Skin epidermis (tissue), 12 donors: ENCODE results near the gene PRR35.

Experiments used
- H3K27ac ChIP-seq, 21 experiments: fragments of 200-600 bp; sonication (generic) in 11 of 21; one replicate each; pipeline ENCODE4 v1.5.0; 2020; ENCODE audit warnings: mild to moderate bottlenecking in 3 of 21, inconsistent platforms in 2 of 21, moderate library complexity in 2 of 21
- H3K4me3 ChIP-seq, 7 experiments: fragments of 200-600 bp; sonication (generic) in 2 of 7; one replicate each; pipeline ENCODE4 v1.5.0; 2020; ENCODE audit warnings: inconsistent platforms in 2 of 7, mild to moderate bottlenecking in 2 of 7, moderate library complexity in 1 of 7

The PRR35 gene

DNA sequence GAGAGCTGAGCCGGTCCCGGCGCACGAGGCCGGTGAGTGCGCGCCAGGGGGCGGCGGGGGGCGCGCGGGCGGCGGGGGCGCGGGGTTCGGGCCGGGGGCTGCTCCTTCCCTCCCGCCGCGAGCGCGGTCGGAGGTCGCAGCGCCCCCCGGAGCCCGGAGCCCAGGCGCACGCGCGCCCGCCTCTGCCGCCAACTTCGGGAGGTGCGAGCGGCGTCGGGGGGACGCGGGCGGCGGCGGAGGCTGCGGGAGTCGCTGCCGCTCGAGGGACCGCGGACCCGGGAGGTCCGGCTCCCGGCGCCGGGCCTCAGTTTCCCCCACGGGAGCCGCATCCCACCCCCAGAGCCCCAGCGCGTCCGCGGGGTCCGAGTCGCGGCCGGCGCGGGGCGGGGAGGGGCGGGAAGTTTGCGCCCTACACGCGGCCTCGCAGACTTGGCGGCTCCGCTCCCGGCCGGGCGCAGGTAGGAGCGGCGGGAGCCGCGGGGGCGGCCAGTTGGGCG lies at the start of gene PRR35:
PRR35 (plus strand) TSS at position 191 of the 497 bp plus-strand sequence. CDS start 2,901 bp downstream, outside the sequence.
- no peak within 1 kb of the TSS for H3K4me3 ChIP-seq
- no peak within 1 kb of the TSS for H3K27ac ChIP-seq

- no peak overlapping the region for H3K4me3 ChIP-seq
- no peak overlapping the region for H3K27ac ChIP-seq
Observed at GRCh38 chr16:512802-513201, 47.4 kb upstream of the PRR35 start.

- Histone ChIP-seq H3K4me3 (no peak overlapping the region), H3K27ac (no peak overlapping the region)
Observed at GRCh38 chr16:513950-514349, 46.2 kb upstream of the PRR35 start.

- Histone ChIP-seq H3K27ac (no peak overlapping the region), H3K4me3 (no peak overlapping the region)
Observed at GRCh38 chr16:515175-515938, 44.8 kb upstream of the PRR35 start.

DNA sequence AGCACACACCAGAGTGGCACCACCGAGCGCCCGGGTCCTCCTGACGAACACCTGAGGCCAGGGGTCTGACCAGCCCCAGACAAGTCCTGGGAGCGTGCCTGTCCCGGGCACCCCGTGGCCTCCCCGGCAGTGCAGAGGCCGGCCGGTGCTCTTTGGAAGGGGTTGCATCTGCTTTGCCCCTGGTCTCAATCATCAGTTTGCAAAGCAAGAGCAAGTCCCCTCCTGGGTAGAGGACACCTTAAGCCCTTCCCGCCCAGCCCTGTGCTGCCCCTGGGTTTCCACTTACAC lies 44.3 kb upstream of the PRR35 start:
- H3K4me3 ChIP-seq = no peak overlapping the region
- H3K27ac ChIP-seq = no peak overlapping the region

- Histone ChIP-seq H3K4me3 (no peak overlapping the region), H3K27ac (no peak overlapping the region)
Observed at GRCh38 chr16:516301-516700, 43.9 kb upstream of the PRR35 start.

DNA sequence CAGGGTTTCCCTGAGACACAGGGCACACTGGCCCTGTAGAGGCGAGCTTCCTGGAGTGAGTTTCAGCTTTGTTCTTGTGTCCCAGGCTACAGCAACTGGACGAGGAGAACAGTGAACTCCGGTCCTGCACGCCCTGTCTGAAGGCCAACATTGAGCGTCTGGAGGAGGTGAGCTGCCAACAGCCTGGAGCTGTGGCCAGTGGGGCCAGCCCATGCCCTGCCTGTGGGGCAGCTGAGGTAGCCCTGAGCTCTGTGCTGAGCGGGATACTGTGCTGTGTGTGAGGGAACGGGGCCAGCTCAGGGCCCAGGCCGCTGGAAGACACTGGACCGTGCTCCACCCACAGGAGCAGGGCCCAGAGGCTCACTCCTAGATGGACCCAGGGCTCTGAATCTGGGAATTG lies 41.3 kb upstream of the PRR35 start:
- no peak overlapping the region for H3K27ac ChIP-seq
- H3K4me3 ChIP-seq = no peak overlapping the region

GRCh38 chr16:519425-519824 lies 40.8 kb upstream of the PRR35 start:
- H3K4me3 ChIP-seq = no peak overlapping the region

GRCh38 chr16:519841-520687 lies 40.1 kb upstream of the PRR35 start:
- no peak overlapping the region for H3K4me3 ChIP-seq
- no peak overlapping the region for H3K27ac ChIP-seq

More at GRCh38 chr16:519425-519824, 40.8 kb upstream of the PRR35 start:
- no peak overlapping the region for H3K27ac ChIP-seq

- peak overlapping the region in 2 of 21 experiments; percentile 1 to 10 for H3K27ac ChIP-seq
- no peak overlapping the region for H3K4me3 ChIP-seq
Observed at GRCh38 chr16:520847-521246, 39.3 kb upstream of the PRR35 start.

DNA sequence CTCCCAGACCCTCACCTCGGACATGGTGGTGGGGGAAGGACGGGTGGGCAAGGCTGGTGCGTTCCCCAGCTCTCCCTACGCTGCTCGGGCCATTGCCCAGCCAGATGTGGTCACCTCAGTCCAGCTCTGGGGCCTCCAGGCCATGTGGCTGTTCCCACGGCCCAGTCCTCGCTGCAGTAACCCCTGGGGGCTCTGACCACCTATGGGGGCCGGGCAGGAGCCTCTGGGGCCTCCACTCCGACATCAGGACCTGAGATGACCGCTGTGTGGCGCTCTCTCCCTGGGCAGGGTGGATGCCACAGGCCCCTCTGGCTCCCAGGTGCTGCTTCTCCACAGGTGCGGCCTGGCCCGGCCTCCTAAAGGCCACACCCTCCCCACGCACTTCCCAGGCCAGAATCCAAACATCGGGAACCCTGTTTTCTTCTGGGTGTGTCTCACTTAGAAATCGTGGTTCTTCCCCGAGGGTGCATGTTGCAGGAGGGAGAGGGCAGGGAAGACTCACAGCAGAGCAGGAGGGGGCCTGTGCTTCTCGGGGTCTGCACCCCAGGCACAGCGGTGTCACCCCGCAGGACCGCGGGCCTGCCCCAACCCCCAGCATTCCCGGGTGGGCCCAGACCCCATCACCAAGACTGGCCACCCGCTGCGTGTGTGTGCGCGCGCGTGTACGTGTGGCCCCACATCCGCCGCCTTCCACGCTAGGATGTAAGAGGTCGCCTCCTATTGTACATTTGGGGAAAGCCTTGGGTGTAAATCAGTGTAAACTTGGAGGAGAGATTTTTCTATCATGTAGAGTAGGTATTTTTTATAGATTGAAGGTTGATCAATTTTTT lies 38.6 kb upstream of the PRR35 start:
- peak overlapping the region in 3 of 21 experiments; percentile 1 to 57 (median 10) for H3K27ac ChIP-seq

DNA sequence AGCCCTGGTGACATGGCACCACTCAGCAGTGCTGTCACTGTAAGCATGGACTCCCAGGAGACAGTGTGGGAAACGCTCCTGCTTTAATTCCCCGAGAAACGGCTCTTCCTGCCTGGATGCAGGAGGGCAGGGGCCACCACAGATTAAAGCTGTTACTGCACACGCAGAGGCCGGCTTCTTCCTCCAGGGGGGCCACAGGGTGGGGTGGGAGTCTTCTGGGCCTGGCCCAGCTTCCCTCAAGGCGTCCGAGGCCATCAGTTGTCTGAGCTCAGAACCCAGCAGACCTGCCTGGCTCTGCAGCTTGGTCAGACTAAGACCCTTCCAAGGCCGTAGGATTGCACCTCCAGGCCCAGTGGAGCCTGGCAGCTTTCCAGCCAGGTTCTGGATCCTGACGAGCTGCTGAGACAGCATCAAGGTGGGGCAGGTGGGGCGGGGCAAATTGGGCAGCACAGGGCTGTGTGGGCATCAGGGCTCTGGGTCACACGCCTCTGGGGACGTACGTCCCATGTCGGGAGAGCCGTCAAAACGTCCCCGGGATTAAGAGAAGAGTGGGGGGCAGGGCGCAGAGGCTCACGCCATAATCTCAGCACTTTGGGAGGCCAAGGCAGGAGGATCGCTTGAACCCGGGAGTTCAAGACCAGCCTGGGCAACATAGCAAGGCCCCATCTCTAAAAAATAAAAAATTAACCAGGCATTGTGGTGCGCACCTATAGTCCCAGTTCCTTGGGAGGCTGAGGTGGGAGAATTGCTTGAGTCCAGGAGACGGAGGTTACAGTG lies 37.7 kb upstream of the PRR35 start:
- H3K27ac ChIP-seq = no peak overlapping the region
- no peak overlapping the region for H3K4me3 ChIP-seq

More for the DNA sequence above, 38.6 kb upstream of the PRR35 start:
- H3K4me3 ChIP-seq = no peak overlapping the region

- peak overlapping the region in 1 of 21 experiments; percentile 4 for H3K27ac ChIP-seq
- H3K4me3 ChIP-seq = no peak overlapping the region
Observed at GRCh38 chr16:523097-523741, 37.0 kb upstream of the PRR35 start.

DNA sequence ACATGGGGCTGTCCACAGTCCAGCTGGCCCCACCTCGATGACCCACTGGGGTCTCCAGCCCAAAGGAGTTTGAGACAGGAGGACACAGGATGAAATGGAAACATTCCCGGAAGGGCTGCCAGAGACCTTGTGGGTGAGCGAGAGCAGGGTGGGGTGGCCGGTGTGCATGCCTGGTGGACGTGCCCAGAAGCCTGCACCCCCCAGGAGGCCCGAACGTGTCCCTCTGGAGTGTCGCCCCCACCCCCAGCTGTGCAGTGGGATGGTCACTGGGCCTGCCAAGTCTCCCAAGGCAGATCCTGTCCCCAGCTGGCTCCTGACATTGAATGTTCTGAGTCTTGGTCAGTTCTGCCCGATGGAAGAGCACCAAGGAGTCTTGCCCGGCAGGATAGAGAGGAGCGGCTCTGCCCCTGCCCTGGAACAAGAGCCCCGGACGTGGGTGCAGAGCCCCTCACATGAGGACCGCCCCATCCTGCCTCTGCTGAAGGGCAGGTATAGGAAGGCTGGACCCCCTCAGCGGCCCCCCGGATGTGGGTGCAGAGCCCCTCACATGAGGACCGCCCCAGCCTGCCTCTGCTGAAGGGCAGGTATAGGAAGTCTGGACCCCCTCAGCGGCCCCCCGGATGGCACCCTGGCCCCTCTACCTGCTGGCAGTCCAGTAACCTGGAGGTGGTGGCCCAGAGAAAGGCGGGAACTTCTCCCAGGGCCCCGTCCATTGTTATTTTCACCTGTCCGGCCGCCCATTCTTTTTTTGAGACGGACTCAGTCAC lies 35.7 kb upstream of the PRR35 start:
- H3K4me3 ChIP-seq = no peak overlapping the region
- H3K27ac ChIP-seq = peak overlapping the region in 7 of 21 experiments; percentile 1 to 98 (median 97)

DNA sequence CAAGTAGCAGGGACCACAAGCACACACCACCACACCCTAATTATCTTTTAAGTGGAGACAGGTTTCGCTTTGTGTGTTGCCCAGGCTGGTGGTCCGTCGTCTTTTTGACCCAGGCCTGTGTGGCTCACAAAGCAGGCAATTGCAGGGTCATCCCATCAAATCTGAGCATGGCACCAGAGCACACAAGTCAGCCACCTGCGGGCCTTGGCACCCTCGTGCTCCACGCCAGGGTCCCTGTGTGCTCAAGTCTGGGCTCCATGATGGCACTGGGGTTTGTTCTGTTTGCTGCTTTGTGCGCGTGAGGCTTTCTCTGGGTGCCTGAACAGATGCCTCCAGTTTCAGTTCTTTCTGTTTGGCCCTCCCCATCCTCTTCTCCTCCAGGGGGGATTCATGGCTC lies 35.1 kb upstream of the PRR35 start:
- Histone ChIP-seq H3K27ac (peak overlapping the region in 14 of 21 experiments; percentile 1 to 100 (median 97)), H3K4me3 (no peak overlapping the region)

DNA sequence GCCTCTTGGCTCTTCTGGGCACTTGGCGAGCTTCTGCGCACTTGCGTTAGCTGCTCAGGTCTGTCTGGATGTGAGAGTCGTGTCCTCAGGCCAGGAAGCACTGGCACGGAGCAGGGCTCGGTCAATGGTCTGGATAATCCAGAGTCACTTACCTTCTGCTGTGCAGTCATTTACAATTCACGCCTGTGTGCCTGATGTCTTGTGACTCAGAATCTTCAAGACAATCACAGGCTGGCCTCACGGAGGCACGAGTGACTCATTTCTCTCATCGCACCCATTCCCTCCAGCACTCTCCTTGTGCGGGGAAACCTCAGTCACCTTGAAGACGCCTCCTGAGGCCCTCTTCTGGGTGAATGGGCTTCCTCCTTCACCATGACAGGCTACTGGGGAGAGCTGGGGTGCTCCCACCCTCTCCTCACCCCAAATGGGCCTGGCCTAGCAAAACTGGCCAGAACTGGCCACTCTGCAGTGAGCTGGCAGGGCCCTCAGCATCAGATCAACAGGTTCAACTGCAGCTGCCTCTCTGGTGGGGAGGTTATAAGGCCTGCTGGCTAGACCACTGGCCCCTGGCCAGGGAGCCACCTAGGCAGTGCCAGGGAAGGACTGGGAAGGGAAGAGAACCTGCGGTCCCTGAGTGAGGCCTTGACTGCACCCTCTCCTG lies 34.5 kb upstream of the PRR35 start:
- Histone ChIP-seq H3K27ac (peak overlapping the region in 20 of 21 experiments; percentile 47 to 100 (median 97)), H3K4me3 (peak overlapping the region in 6 of 7 experiments; percentile 56 to 87 (median 78))
